Tibial nerve (tissue), 4 donors: Measurements from ENCODE around the gene BICRA.

Experiments
- EP300 ChIP-seq, 2 donors: sonication (generic); formaldehyde crosslinking; IDR thresholded peaks; one replicate each; pipeline ENCODE4 v1.6.1; 2017; ENCODE audit warnings: antibody characterized with exemption in 2 of 2, mild to moderate bottlenecking in 1 of 2
- POLR2A ChIP-seq, 2 donors: fragments of 450-650 bp; IDR thresholded peaks; one replicate each; pipeline ENCODE4 v1.6.1; 2017; ENCODE audit warnings: antibody characterized with exemption in 2 of 2, mild to moderate bottlenecking in 2 of 2, moderate library complexity in 2 of 2
- TF ChIP-seq, protein P1 (sequence below), 5 experiments: fragments of 200-600 bp in 3 of 5; fragments of 450-650 bp in 2 of 5; sonication (generic) in 3 of 5; IDR thresholded peaks; one replicate each; pipeline ENCODE4 v1.5.1; 2016 to 2019; ENCODE audit warnings: antibody characterized with exemption in 5 of 5, mild to moderate bottlenecking in 3 of 5, moderate library complexity in 2 of 5

GRCh38 chr19:47658431-47659348 lies 49.8 kb downstream of the BICRA start:
- TF ChIP-seq, protein P1, sequence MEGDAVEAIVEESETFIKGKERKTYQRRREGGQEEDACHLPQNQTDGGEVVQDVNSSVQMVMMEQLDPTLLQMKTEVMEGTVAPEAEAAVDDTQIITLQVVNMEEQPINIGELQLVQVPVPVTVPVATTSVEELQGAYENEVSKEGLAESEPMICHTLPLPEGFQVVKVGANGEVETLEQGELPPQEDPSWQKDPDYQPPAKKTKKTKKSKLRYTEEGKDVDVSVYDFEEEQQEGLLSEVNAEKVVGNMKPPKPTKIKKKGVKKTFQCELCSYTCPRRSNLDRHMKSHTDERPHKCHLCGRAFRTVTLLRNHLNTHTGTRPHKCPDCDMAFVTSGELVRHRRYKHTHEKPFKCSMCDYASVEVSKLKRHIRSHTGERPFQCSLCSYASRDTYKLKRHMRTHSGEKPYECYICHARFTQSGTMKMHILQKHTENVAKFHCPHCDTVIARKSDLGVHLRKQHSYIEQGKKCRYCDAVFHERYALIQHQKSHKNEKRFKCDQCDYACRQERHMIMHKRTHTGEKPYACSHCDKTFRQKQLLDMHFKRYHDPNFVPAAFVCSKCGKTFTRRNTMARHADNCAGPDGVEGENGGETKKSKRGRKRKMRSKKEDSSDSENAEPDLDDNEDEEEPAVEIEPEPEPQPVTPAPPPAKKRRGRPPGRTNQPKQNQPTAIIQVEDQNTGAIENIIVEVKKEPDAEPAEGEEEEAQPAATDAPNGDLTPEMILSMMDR (IDR thresholded peaks at IDR 0.05), result no peak
- TF ChIP-seq POLR2A (IDR thresholded peaks at IDR 0.05) (no peak), EP300 (IDR thresholded peaks at IDR 0.05) (peak in 1 of 2 donors; percentile 29)
